GM18517 (cell line): ENCODE measurements around the gene CCDC86.
"Not testable (repeated sequence)": the region's sequence is repeated elsewhere in the genome, so short reads cannot be mapped to it uniquely, and the experiment has no call there.

ENCODE experiments used
- ATAC-seq: cut with Tn5 transposase; IDR thresholded peaks from one replicate; pipeline ENCODE4 v1.9.1; 2021; ENCODE audit warnings: mild to moderate bottlenecking, moderate library complexity; ENCODE audit not compliant: unreplicated experiment

The CCDC86 gene

DNA sequence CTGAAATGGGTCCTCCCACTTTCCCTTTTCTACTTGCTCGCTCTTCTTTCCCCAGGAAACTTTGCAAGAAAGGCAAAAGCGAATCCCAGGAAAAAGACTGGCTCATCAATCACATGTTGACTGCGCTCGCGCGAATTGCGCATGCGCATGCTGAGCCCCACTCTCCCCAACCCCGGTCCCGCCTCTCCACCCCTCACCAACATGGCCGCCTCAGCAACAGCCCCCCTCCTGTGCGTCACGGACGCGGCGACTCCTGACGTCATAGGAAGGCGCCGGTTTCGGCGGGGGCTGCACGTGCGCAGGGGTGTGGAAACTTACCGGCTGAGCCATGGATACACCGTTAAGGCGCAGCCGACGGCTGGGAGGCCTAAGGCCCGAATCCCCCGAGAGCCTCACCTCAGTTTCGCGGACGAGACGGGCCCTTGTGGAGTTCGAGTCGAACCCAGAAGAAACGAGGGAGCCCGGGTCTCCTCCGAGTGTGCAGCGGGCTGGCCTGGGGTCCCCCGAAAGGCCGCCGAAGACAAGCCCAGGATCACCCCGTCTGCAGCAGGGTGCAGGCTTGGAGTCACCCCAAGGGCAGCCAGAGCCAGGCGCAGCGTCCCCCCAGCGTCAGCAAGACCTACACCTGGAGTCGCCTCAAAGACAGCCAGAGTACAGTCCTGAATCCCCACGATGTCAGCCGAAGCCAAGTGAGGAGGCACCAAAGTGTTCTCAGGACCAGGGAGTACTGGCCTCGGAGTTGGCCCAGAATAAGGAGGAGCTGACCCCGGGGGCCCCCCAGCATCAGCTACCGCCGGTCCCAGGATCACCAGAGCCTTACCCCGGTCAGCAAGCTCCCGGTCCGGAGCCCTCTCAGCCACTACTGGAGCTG is at the start of gene CCDC86:
CCDC86 (plus strand) TSS at position 317 of the 871 bp plus-strand sequence; CDS start at position 329, 12 bp downstream.
- ATAC-seq: peak; percentile 61

- no peak for ATAC-seq
Observed at GRCh38 chr11:60792521-60792920, 49.4 kb upstream of the CCDC86 start.

GRCh38 chr11:60795291-60795690 is 46.6 kb upstream of the CCDC86 start:
- no peak for ATAC-seq

GRCh38 chr11:60797846-60798630 is 43.9 kb upstream of the CCDC86 start:
- no peak for ATAC-seq

DNA sequence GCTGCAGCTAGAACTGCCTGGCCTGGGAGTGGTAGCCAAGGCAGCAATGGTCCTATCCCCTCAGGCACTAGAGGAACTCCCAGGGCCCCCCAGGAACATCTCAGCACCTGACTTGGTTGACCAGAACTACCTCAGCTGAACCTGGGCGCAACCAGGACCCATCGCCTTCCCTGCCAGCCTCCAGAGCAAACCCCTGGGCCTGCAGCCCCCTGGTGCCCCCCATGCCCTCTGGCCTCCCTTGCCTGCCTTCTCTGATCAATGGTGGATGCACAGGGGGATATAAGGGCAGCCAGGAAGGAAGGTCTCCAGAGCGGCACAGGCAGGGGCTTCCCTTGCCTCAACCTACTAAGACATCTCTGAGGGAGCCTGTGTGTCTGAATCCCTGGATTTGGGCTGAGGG is 43.3 kb upstream of the CCDC86 start:
- ATAC-seq: no peak

GRCh38 chr11:60801194-60801593 is 40.7 kb upstream of the CCDC86 start:
- no peak for ATAC-seq

DNA sequence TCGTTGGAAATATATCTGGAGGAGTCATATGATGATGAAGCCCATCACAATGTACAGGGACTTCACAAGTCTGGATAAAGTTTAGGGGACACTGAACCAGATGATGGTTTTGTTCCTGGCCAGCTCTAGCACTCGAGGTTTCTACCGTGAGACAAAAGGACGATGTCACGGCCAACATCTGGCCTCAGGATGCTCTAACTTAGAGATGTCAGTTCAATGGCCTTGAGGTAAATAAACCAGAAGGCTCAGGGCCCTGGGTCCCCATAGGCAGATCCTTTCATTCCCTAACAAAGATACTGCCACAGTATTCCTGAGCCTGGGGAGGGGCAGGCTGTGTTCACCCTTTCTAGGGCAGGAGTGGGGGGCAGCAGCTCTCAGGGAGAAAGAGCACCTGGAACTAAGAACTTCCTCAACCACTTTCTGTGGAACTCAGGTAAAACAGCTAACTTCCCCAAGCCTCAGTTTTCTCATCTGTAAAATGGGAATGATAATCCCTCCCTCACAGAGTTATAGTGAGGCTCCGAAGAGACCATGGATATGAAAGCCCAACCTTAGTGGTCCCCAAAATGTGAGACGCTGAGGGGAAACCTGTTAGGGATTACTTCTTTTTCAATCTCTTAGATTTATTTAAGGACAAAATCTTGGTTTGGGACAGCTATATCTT is 38.5 kb upstream of the CCDC86 start:
- no peak for ATAC-seq

DNA sequence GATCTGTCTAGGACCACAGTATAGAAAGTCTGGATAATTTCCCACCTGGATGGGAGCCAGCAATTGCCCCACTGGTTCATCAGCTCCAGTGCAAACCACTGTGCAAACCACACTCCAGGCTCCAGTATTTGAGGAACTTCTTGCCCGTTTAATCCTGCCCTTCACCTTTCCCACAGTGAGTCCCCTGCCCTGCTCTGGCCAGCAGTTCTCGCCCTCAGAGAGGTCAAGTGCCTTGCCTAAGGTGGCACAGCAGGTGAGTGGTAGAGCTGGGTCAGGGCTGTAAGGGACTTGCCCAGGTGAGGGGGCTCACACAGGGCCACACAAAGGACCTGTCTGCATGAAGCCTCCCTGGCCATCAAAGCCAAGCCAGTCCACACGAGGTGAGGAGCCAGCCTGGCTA is 32.7 kb upstream of the CCDC86 start:
- ATAC-seq: no peak

DNA sequence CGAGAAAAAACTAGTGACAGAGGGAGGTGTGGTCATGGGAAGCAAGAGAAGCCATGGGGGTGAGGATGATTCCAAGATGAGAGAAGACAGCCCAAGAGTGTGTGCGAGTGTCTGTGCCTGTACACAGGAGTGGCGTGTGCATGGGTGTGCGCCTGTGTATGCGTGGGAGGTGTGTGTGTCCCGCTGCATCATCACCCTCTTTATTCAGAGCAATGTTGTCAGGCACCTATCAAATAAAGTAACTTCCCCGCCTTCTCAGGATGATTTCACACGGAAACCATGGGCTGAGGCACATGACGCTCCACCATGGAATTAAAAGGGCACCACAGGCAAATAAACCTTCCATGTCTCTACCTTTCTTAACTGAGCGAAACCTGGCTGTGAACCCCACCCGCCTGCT is 32.2 kb upstream of the CCDC86 start:
- no peak for ATAC-seq

GRCh38 chr11:60810151-60810550 is 31.8 kb upstream of the CCDC86 start:
- no peak for ATAC-seq

- no peak for ATAC-seq
Observed at GRCh38 chr11:60810569-60810968, 31.3 kb upstream of the CCDC86 start.

DNA sequence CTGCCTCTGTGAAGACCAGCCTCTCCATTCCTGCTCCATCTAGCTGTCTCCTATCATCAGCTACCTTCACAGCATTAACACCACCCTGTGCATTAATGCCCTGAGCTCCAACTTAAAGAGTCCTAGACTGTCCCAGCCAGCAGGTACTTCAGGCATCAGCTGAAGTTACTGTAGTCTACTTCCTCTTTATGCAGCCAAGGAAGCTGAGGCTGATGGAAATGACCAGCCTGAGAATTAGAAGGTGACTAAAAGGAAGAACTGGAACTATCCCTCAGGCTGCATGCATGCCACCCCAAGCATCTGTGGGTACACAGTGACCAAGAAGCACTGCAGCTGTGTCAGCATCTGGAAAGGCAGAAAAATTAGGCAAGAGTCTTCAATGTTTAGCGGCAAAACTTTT is 28.6 kb upstream of the CCDC86 start:
- ATAC-seq: no peak

DNA sequence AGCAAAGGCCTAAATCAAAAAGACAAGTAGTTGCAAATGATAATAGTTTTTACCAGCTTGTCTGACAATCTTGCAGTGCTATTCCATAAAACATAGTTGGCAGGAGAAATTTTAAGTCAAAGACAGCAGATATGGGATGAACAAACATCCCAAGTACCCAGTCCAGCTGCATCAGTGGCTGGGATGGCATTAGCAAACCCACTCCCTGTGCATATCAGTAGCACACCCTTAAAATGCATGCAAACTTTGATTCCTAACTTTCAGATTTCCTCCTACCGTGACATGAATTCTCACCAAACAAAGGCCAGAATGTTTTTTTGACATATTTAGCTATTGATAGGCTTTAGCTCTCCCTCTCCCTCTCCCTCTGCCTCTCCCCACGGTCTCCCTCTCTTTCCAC is 27.8 kb upstream of the CCDC86 start:
- no peak for ATAC-seq

GRCh38 chr11:60816590-60817157 is 25.2 kb upstream of the CCDC86 start:
- no peak for ATAC-seq

DNA sequence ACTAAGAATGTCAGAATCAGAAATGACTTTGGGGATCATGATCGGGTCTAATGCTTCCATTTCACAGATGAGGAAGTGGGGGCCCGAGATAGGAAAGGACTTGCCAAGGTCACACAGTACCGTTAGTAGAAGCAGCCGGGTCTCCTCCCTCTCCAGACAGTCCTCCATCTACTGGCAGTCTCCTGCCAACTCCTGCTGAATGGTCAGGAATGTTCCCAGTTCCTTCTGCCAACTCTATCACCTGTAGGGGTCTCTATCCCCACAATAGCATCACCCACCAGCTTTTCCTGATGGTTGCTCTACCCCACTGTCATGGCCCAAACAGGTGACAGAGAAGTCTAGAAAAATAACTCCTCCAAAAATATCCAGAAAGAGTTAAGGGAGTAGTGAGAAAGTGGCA is 23.9 kb upstream of the CCDC86 start:
- no peak for ATAC-seq

GRCh38 chr11:60821827-60822599 is 19.9 kb upstream of the CCDC86 start:
- ATAC-seq: no peak

GRCh38 chr11:60823745-60824306 is 18.1 kb upstream of the CCDC86 start:
- not testable (repeated sequence) for ATAC-seq

- ATAC-seq: no peak
Observed at GRCh38 chr11:60825118-60825517, 16.8 kb upstream of the CCDC86 start.

DNA sequence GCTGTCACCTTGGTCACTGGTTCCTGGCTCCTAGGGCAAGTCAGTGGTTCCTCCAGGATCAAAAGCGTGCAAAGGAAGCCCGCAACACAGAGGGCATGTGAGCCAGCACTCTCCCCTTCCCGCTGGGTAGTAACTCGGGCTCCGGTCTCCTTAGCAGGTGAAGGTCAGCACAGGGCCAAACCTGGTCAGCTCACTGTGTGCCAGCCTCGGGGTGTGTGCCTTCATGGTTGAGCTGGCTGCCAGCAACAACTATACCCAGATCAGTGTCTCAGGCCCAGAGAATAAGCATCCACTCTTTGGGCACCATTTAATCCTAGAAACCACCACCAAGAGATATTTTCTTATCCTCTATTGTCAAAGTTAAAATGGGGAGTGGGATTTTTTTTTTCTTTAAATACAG is 16.1 kb upstream of the CCDC86 start:
- no peak for ATAC-seq
